Measurements from ENCODE around the gene AOC2. TPM values are rescaled to one million over a fixed set of nuclear protein-coding genes. Genes with fewer than 3 reads are reported as not detected.

AOC2 gene
- total and polyA plus RNA-seq, 2 of the 13 experiments (the other 11 are each of a cell fraction or from before 2014, with no cell fraction given), result 1.2 to 3.3 TPM

DNA sequence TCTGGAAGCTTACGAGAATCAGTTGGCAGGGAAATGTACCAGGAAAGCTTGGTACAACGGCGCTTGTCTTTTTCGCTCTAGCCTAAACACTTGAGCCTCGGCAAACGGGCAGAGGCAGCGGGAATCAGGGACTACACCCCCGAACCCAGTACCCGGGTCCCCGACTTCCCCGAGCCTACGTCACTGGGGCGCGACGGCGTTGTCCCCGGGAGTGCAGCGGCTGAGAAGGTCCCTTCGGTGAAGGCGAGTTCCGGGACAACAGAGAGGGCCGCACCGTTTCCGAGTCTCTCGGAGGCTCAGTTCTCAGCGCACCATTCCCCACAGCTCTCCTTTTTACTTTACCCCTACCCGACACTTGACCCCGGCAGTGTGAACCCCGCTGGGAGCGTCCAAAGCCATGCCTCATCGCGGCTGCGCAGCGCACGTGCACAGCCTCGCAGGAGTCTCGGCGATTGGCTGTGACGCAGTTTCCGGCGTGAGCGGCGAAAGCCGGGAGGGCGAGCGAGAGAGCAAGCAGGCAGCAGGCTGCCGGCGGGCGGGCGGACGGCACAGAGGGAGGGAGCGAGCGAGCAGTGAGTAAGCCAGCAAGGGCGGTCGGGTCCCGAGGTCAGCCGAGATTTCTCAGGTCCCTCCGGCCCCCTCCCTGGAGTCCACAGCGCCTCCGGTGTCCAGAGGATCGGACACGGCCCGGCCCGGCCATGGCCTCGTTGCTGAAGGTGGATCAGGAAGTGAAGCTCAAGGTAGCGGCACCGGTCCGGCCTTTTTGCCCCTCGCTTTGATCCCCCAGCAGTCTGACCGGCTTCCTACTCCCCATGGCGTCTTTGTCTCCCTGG is 11.2 kb upstream of the AOC2 start, which contains the start of gene PSME3 (continued):
- TF ChIP-seq, protein P1, sequence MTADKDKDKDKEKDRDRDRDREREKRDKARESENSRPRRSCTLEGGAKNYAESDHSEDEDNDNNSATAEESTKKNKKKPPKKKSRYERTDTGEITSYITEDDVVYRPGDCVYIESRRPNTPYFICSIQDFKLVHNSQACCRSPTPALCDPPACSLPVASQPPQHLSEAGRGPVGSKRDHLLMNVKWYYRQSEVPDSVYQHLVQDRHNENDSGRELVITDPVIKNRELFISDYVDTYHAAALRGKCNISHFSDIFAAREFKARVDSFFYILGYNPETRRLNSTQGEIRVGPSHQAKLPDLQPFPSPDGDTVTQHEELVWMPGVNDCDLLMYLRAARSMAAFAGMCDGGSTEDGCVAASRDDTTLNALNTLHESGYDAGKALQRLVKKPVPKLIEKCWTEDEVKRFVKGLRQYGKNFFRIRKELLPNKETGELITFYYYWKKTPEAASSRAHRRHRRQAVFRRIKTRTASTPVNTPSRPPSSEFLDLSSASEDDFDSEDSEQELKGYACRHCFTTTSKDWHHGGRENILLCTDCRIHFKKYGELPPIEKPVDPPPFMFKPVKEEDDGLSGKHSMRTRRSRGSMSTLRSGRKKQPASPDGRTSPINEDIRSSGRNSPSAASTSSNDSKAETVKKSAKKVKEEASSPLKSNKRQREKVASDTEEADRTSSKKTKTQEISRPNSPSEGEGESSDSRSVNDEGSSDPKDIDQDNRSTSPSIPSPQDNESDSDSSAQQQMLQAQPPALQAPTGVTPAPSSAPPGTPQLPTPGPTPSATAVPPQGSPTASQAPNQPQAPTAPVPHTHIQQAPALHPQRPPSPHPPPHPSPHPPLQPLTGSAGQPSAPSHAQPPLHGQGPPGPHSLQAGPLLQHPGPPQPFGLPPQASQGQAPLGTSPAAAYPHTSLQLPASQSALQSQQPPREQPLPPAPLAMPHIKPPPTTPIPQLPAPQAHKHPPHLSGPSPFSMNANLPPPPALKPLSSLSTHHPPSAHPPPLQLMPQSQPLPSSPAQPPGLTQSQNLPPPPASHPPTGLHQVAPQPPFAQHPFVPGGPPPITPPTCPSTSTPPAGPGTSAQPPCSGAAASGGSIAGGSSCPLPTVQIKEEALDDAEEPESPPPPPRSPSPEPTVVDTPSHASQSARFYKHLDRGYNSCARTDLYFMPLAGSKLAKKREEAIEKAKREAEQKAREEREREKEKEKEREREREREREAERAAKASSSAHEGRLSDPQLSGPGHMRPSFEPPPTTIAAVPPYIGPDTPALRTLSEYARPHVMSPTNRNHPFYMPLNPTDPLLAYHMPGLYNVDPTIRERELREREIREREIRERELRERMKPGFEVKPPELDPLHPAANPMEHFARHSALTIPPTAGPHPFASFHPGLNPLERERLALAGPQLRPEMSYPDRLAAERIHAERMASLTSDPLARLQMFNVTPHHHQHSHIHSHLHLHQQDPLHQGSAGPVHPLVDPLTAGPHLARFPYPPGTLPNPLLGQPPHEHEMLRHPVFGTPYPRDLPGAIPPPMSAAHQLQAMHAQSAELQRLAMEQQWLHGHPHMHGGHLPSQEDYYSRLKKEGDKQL (CRISPR knock-in tag; IDR thresholded peaks at IDR 0.05; ENCODE audit: low read depth), result peak; percentile 19; the same call in 1 of the 2 replicates
- TF ChIP-seq, protein P2, sequence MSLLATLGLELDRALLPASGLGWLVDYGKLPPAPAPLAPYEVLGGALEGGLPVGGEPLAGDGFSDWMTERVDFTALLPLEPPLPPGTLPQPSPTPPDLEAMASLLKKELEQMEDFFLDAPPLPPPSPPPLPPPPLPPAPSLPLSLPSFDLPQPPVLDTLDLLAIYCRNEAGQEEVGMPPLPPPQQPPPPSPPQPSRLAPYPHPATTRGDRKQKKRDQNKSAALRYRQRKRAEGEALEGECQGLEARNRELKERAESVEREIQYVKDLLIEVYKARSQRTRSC (CRISPR knock-in tag; IDR thresholded peaks at IDR 0.05; ENCODE audit: low read depth), result peak; percentile 88
- TF ChIP-seq NRL (CRISPR knock-in tag; IDR thresholded peaks at IDR 0.05; ENCODE audit: borderline replicate concordance), result peak; percentile 98
- TF ChIP-seq ZNF850 (CRISPR knock-in tag; conservative IDR thresholded peaks at IDR 0.05), result no peak; the same call in 1 of the 2 replicates
- no peak; the same call in 1 of the 2 replicates for TF ChIP-seq ZNF430 (CRISPR knock-in tag; IDR thresholded peaks at IDR 0.05)
- TF ChIP-seq, protein P3, sequence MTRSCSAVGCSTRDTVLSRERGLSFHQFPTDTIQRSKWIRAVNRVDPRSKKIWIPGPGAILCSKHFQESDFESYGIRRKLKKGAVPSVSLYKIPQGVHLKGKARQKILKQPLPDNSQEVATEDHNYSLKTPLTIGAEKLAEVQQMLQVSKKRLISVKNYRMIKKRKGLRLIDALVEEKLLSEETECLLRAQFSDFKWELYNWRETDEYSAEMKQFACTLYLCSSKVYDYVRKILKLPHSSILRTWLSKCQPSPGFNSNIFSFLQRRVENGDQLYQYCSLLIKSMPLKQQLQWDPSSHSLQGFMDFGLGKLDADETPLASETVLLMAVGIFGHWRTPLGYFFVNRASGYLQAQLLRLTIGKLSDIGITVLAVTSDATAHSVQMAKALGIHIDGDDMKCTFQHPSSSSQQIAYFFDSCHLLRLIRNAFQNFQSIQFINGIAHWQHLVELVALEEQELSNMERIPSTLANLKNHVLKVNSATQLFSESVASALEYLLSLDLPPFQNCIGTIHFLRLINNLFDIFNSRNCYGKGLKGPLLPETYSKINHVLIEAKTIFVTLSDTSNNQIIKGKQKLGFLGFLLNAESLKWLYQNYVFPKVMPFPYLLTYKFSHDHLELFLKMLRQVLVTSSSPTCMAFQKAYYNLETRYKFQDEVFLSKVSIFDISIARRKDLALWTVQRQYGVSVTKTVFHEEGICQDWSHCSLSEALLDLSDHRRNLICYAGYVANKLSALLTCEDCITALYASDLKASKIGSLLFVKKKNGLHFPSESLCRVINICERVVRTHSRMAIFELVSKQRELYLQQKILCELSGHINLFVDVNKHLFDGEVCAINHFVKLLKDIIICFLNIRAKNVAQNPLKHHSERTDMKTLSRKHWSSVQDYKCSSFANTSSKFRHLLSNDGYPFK (CRISPR knock-in tag; IDR thresholded peaks at IDR 0.05; ENCODE audit: borderline replicate concordance), result peak; percentile 97
- peak; percentile 63 for TF ChIP-seq HCFC1 (IDR thresholded peaks at IDR 0.05; ENCODE audit: low read depth, low read length)
- TF ChIP-seq, protein P4, sequence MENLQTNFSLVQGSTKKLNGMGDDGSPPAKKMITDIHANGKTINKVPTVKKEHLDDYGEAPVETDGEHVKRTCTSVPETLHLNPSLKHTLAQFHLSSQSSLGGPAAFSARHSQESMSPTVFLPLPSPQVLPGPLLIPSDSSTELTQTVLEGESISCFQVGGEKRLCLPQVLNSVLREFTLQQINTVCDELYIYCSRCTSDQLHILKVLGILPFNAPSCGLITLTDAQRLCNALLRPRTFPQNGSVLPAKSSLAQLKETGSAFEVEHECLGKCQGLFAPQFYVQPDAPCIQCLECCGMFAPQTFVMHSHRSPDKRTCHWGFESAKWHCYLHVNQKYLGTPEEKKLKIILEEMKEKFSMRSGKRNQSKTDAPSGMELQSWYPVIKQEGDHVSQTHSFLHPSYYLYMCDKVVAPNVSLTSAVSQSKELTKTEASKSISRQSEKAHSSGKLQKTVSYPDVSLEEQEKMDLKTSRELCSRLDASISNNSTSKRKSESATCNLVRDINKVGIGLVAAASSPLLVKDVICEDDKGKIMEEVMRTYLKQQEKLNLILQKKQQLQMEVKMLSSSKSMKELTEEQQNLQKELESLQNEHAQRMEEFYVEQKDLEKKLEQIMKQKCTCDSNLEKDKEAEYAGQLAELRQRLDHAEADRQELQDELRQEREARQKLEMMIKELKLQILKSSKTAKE (CRISPR knock-in tag; IDR thresholded peaks at IDR 0.05; ENCODE audit: borderline replicate concordance), result peak; percentile 67; the same call in 1 of the 2 replicates
- TF ChIP-seq ZBTB21 (CRISPR knock-in tag; IDR thresholded peaks at IDR 0.05), result peak; percentile 69
- TF ChIP-seq, protein P5, sequence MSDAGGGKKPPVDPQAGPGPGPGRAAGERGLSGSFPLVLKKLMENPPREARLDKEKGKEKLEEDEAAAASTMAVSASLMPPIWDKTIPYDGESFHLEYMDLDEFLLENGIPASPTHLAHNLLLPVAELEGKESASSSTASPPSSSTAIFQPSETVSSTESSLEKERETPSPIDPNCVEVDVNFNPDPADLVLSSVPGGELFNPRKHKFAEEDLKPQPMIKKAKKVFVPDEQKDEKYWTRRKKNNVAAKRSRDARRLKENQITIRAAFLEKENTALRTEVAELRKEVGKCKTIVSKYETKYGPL (CRISPR knock-in tag; IDR thresholded peaks at IDR 0.05), result peak; percentile 64; the same call in 1 of the 2 replicates
- TF ChIP-seq, protein P6, sequence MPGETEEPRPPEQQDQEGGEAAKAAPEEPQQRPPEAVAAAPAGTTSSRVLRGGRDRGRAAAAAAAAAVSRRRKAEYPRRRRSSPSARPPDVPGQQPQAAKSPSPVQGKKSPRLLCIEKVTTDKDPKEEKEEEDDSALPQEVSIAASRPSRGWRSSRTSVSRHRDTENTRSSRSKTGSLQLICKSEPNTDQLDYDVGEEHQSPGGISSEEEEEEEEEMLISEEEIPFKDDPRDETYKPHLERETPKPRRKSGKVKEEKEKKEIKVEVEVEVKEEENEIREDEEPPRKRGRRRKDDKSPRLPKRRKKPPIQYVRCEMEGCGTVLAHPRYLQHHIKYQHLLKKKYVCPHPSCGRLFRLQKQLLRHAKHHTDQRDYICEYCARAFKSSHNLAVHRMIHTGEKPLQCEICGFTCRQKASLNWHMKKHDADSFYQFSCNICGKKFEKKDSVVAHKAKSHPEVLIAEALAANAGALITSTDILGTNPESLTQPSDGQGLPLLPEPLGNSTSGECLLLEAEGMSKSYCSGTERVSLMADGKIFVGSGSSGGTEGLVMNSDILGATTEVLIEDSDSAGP (CRISPR knock-in tag; IDR thresholded peaks at IDR 0.05; ENCODE audit: borderline replicate concordance), result peak; percentile 98

Measured in HepG2 (cell line).